Activated CD4-positive, alpha-beta T cell treated with anti-CD3 and anti-CD28 coated beads, Interleukin-2, amount 50 U/mL, for 24 hours (primary cell): ENCODE measurements around the gene GPR107.

Source experiments
- DNase-seq, 2 donors: peaks; one replicate each; pipeline ENCODE4 v3.0.0-alpha.2; 2020; ENCODE audit warnings: low read depth in 1 of 2, low spot score in 1 of 2

Gene GPR107

DNA sequence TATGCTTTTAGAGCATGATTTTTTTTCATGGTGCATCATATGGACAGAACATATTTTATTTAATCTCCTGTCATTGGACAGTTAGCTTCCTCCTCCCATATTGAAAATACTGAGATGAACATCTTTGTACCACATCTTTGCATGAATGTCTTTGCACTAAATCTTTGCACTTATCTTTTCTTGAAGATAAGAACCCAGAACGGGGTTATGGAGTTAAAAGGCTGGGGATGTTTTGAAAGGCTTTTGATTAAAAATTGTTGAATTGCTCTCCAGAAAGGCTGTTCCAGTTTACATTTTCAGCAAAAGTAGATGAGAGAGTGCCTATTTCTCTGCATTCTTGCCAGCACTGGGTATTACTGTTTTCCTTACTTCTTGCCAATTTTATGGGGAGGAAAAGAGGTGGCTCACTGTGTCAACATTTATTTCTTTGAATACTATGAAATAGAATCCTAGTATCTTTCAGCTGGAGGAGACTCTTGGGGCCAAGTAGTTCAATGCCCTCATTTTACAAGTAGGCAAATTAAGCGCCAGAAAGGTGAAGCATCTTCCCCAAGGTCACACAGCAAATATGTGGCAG is 125.7 kb downstream of the GPR107 start:
- no peak for DNase-seq

- no peak for DNase-seq
These were observed 126.8 kb downstream of the GPR107 start for GRCh38 chr9:130180516-130180915.

DNA sequence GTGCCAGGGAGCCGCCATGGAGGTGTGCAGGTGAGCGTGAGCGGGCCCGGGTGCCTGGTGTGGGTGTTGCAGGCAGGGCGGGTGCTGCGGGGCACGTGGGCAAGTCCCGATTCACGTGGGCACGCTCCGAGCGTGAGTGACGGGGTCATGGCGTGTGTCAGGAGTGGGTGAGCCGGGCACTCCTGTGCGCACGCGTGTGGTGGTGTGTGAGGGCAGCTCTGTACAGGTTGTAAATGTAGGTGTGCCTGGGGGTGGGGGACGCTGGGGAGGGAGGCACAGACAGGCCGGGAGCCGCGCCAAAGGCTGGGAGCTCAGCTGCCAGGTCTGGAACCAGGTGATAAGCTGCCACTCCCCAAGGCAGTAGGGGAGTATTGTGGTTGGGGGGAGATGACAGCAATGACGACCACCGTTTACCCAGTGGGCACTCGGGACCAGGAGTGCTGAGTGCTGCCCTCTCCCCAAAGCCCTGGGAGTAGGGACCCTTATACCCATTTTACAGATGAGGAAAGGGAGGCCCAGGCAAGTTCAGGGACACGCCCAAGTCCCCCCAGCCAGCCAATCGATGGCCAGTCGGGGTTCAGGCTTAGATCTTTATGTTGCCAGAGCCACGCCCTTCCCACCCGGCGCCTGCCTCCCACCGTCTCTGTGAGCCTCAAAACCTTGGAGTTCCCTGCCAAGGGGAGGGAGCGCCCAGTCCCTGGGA is 128.1 kb downstream of the GPR107 start:
- no peak for DNase-seq

DNA sequence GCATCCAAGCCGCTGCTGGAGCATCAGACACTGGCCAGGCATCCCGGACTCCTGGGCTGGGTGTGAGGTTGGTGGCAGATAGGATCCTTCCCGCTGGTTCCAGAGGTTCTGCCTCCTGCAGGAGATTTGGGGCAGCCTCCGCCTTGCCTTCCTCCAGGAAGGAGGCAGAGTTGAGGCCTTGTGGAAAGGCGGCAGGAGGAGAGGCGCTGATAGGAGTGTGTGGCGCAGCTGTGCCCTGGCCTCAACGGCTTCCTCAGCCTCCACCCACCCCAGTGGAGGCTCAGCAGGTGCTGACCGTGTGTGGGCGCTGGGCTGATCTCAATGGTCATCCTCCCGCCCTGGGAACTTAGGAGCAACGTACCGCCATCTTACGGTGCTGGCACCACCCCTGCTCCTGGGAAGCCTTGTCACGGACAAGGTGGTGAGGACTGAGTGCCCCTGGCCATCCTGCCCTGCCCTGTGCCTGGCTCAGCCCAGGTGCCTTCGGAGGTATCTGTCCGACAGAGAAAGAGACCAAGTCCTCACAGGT is 128.7 kb downstream of the GPR107 start:
- no peak for DNase-seq

DNA sequence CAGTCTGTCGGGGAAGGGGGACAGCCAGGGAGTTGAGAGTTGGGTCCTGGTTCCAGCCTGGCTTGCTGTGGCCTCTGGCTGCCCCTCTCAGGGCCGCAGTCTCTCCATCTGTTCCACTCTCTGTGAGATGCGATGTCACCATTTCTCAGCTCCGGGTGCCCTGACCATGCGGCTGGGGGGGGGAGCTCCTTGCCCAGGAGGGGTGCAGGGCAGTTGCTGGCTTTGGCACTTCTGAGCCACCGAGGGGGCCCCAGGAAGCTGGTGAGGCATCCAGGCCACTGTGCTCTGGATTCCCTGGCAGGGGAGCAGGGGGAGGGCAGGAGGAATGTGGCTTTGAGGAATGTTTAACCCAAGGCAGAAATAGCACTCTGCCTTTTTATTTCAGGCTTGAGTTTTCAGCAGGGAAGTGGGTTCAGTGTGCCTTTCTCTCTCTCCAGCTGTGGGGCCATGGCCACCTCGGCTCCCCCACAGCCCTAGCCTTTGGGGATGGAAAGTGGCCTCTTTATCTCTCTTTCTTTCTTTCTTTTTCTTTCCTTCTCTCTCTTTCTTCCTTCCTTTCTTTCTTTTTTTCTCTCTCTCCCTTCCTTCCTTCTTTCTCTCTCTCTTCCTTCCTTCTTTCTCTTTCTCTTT is 129.5 kb downstream of the GPR107 start:
- no peak for DNase-seq

DNA sequence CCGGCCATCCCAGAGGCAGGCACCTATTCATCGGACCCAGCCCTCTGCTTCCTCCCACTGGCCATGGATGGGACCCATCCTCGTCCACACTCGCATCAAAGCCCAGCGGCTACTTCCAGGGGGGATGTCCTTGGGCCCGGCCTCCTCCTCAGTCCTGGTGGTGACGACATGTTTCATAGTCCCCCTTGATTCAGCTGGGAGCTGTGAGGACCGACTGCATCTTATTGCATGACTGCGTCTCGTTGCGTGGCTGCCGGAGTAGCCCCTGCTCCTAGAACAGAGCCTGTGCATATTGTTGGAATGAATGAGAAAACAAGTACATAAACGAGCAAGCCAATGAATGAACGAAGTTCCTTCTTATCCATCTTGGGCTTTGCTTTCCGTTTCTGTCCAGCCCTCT is 131.3 kb downstream of the GPR107 start:
- no peak for DNase-seq

GRCh38 chr9:130185490-130186031 is 131.9 kb downstream of the GPR107 start:
- no peak for DNase-seq

DNA sequence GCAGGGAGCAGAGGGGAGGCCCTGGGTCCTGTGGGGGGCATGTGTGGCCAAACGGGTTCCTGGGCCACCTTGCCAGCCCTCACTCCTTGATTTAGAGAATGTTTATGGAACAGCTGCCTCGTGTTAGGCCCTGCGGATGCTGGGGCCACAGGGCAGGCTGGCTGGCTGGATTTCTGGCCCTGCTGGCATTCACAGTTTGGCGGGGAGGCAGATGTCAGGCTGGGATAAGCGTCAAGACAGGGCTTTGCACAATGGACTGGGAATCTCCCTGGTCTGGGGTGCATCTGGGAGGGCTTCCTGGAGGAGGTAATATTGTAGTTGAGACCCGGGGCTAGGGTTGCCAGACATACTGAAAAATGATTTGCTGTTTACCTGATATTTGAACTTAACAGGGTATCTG is 132.3 kb downstream of the GPR107 start:
- no peak for DNase-seq

DNA sequence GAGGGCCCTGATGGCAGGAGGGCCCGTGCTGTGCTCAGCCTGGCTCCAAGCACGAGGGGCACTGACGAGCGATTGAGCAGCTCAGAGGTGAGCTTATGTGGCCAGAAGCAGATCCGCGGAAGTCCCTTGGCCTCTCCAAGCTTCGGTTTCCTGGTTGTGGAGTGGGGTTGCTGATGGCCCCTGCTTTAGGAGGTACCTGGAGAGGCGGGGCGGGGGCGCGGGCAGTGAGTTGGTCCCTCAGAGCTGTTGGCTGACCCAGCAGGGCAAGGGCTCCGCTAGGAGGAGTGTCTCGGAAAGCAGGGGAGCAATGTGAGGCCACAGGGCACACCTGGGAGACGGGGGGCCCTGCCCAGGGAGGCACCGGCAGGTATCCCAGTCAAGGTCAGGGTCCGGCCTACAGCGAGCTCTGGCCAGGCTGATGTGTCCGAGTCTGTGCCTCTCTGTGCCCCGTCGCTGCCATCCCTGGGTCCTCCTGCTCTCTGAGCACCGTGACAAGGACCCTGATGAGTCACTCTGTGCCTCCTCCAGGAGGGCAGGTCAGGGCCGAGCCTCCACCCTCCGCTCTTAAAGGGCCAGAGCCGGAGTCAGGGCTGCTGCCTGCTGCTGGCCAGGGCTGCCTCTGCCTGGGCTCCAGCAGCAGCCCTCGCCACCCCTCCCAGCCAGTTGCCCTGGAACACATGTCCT is 133.3 kb downstream of the GPR107 start:
- no peak for DNase-seq

DNA sequence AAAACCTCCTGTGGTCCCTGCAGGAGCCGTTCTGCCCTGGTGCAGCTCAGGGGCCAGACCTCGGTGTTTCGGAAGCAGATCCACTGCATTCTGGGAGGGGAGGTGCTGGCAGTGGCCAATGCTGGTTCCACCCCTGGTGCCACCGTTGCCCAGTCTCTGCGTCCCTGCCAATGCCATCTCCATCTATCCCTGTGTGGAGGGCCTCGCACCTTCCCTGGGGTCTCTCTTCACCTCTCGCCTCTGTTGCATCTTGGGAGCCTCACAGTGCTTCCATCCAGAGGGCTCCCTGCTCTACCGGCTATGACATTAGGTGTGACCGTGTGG is 133.8 kb downstream of the GPR107 start:
- DNase-seq, result no peak

- no peak for DNase-seq
These were observed 135.3 kb downstream of the GPR107 start for GRCh38 chr9:130188860-130189481.
